PFSK-1 (cell line): ENCODE results near the gene LAMB3.

Experiments used
- FOXP2 ChIP-seq: optimal IDR thresholded peaks from 2 replicates; pipeline ENCODE3; 2011; ENCODE audit warnings: borderline replicate concordance, control low read depth, inconsistent platforms; ENCODE audit not compliant: insufficient read depth; ENCODE audit errors: extremely low read length, extremely low read depth
- POLR2AphosphoS5 ChIP-seq: IDR thresholded peaks from 2 replicates; pipeline ENCODE4 v1.6.1; 2012; ENCODE audit warnings: low read depth, mild to moderate bottlenecking, control low read depth, low read length, moderate library complexity
- REST ChIP-seq, 2 experiments: IDR thresholded peaks; 2 replicates each; pipeline versions ENCODE4 v1.6.1 to v1.8.0; 2011 to 2012; ENCODE audit warnings: low read depth in 2 of 2, low read length in 2 of 2, control low read depth in 1 of 2, inconsistent platforms in 1 of 2, mild to moderate bottlenecking in 1 of 2, moderate library complexity in 1 of 2; ENCODE audit not compliant: insufficient read depth in 1 of 2
- SIN3A ChIP-seq: IDR thresholded peaks from 2 replicates; pipeline ENCODE4 v1.6.1; 2012; ENCODE audit warnings: mild to moderate bottlenecking, low read length, moderate library complexity, borderline replicate concordance; ENCODE audit not compliant: insufficient read depth
- TAF1 ChIP-seq: IDR thresholded peaks from 2 replicates; pipeline ENCODE4 v1.6.1; 2012; ENCODE audit warnings: low read length, control low read depth, borderline replicate concordance; ENCODE audit not compliant: insufficient read depth

Gene LAMB3

DNA sequence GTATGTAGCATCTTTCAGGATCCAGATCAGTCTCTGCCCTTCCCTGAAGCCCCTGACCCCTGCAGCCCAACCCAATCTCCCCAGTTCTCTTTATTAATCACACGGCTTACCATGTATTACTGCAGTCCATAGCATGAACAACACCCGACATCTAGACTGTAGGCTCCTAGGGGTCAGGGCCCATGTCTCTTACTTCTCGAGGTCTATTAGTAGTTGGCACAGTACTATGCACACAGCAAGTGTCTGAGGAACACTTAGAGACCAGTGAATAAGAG, 41.7 kb downstream of the LAMB3 start:
- TF ChIP-seq REST (IDR thresholded peaks at IDR 0.05; ENCODE audit: insufficient read depth in 1 of 2, low read depth in 2 of 2, low read length in 2 of 2) (no peak), POLR2AphosphoS5 (no peak), TAF1 (no peak), SIN3A (no peak), FOXP2 (no peak)

DNA sequence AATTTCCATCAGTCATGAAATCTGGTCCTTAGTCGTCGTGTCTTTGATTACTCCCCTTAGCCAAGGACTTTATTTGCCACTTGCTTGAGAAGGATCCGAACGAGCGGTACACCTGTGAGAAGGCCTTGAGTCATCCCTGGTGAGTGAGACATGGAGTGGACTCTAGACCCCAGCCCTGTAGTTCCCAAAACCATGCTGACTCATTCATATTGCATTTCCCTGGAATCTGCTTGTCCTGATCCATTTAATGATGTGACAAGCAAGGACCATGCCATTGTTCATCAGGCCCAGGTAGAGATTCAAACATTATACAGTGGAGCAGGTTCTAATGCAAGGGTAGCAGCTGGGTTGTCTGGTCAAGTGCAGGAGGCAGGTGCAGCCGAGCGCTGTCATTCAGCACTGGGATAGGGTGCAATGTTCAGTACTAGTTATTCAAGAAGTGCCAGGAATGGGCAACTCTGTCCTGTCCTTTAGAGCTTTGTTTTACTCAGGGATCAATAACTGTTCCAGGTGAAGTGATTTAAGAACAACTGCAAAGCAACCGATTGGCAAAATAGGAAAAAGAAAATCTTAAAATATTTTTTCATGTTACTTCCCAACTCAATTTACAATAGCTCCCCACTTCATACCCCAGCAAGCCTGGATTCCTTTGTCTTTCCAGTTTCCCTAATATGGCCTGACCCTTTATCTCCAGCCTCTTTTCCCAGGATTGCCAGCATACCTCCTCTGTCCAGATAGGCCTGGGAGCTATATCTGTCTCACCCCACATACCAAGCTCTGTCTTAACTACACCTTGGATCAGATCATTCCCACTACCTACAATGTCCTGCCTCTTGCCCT, 42.2 kb downstream of the LAMB3 start:
- TF ChIP-seq POLR2AphosphoS5, result no peak
- no peak for TF ChIP-seq FOXP2
- no peak for TF ChIP-seq TAF1
- no peak for TF ChIP-seq SIN3A
- TF ChIP-seq REST (IDR thresholded peaks at IDR 0.05; ENCODE audit: insufficient read depth in 1 of 2, low read depth in 2 of 2, low read length in 2 of 2), result no peak

GRCh38 chr1:209609041-209609790, 43.0 kb downstream of the LAMB3 start:
- no peak for TF ChIP-seq REST (IDR thresholded peaks at IDR 0.05; ENCODE audit: insufficient read depth in 1 of 2, low read depth in 2 of 2, low read length in 2 of 2)
- TF ChIP-seq FOXP2, result no peak
- no peak for TF ChIP-seq TAF1
- no peak for TF ChIP-seq POLR2AphosphoS5
- TF ChIP-seq SIN3A, result no peak

- TF ChIP-seq SIN3A, result no peak
- TF ChIP-seq REST (IDR thresholded peaks at IDR 0.05; ENCODE audit: insufficient read depth in 1 of 2, low read depth in 2 of 2, low read length in 2 of 2), result no peak
- no peak for TF ChIP-seq POLR2AphosphoS5
- no peak for TF ChIP-seq TAF1
- TF ChIP-seq FOXP2, result no peak
These were observed 44.4 kb downstream of the LAMB3 start for GRCh38 chr1:209607795-209608178.
